Endothelial cell of umbilical vein (primary cell): ENCODE measurements around the gene BICD2. TPM values are rescaled to one million over a fixed set of nuclear protein-coding genes. Genes with fewer than 3 reads are reported as not detected.

Experiments used
- BruUV-seq: library from RNA; stranded (reverse); fragments of 400-500 nt; replicated peaks from 2 replicates; lab custom pipeline; 2021; lab: Mats Ljungman, UMichigan
- CTCF ChIA-PET: fragments of 300-600, 350-600 bp; sonication (Branson Sonifier 250); formaldehyde crosslinking; loops from one replicate; lab custom pipeline; 2021; ENCODE audit warnings: antibody characterized with exemption, inconsistent platforms; lab: Charles Lee
- POLR2A ChIA-PET: fragments of 300-600, 350-600 bp; sonication (Branson Sonifier 250); formaldehyde crosslinking; loops from one replicate; lab custom pipeline; 2021; ENCODE audit warnings: antibody characterized with exemption, inconsistent platforms; lab: Charles Lee
- DNase-seq: peaks from one replicate; pipeline ENCODE4 v3.0.0-alpha.2; 2011; ENCODE audit warnings: low read depth, low spot score
- FAIRE-seq: peaks from 2 replicates; lab custom pipeline; 2011; peaks lifted over from hg19 to GRCh38; lab: Jason Lieb, UNC
- H2AFZ ChIP-seq: 2 replicates; pipeline ENCODE4 v1.6.0; 2012; ENCODE audit warnings: low read depth, low read length, control low read depth, inconsistent platforms
- H3K27ac ChIP-seq: 2 replicates; pipeline ENCODE4 v1.5.1; 2011; ENCODE audit warnings: low read depth, mild to moderate bottlenecking, control low read depth, low read length, moderate library complexity; ENCODE audit not compliant: insufficient read depth
- H3K27me3 ChIP-seq, 2 experiments: 2 replicates each; pipeline versions ENCODE4 v1.6.0 to v1.6.1; 2011; ENCODE audit warnings: low read length in 2 of 2, mixed read lengths in 1 of 2; ENCODE audit not compliant: control insufficient read depth in 2 of 2, insufficient read depth in 2 of 2
- H3K36me3 ChIP-seq, 2 experiments: 2 replicates in 1 of 2; 3 replicates in 1 of 2; pipeline ENCODE4 v1.5.1; 2011; ENCODE audit warnings: low read length in 2 of 2, mild to moderate bottlenecking in 1 of 2, moderate library complexity in 1 of 2; ENCODE audit not compliant: control insufficient read depth in 2 of 2, insufficient read depth in 2 of 2; ENCODE audit errors: extremely low read depth in 1 of 2
- H3K4me1 ChIP-seq: 3 replicates; pipeline ENCODE4 v1.5.1; 2011; ENCODE audit warnings: mild to moderate bottlenecking, low read length; ENCODE audit not compliant: control insufficient read depth, insufficient read depth; ENCODE audit errors: extremely low read depth
- H3K4me2 ChIP-seq: 2 replicates; pipeline ENCODE4 v1.6.1; 2011; ENCODE audit warnings: low read length, control low read depth, mixed read lengths; ENCODE audit not compliant: insufficient read depth
- H3K4me3 ChIP-seq, 3 experiments: fragments of 200-600 bp in 1 of 3; sonication (generic), shearing (Covaris generic) in 1 of 3; replicated peaks in 1 of 3; 2 replicates each; pipeline ENCODE4 v1.5.1; 2011 to 2016; ENCODE audit warnings: control low read depth in 3 of 3, low read length in 3 of 3, mild to moderate bottlenecking in 2 of 3, inconsistent platforms in 1 of 3, low read depth in 1 of 3, moderate library complexity in 1 of 3; ENCODE audit not compliant: insufficient read depth in 1 of 3
- H3K79me2 ChIP-seq: 2 replicates; pipeline ENCODE4 v1.6.0; 2012; ENCODE audit warnings: low read length, inconsistent platforms; ENCODE audit not compliant: control insufficient read depth, insufficient read depth
- H3K9ac ChIP-seq: replicated peaks from 2 replicates; pipeline ENCODE3; 2011; ENCODE audit warnings: low read length, control low read depth; ENCODE audit not compliant: insufficient read depth; ENCODE audit errors: extremely low read depth
- H3K9me1 ChIP-seq: replicated peaks from 3 replicates; pipeline ENCODE4 v1.6.0; 2011; ENCODE audit warnings: mild to moderate bottlenecking, low read length; ENCODE audit not compliant: control insufficient read depth, insufficient read depth; ENCODE audit errors: extremely low read depth
- H3K9me3 ChIP-seq: replicated peaks from 2 replicates; pipeline ENCODE4 v1.5.1; 2012; ENCODE audit warnings: low read length, inconsistent platforms; ENCODE audit not compliant: control insufficient read depth, insufficient read depth
- H4K20me1 ChIP-seq: replicated peaks from 2 replicates; pipeline ENCODE3; 2011; ENCODE audit warnings: mild to moderate bottlenecking, low read length; ENCODE audit not compliant: control insufficient read depth, insufficient read depth; ENCODE audit errors: extremely low read depth
- EZH2 ChIP-seq: IDR thresholded peaks from 2 replicates; pipeline ENCODE4 v1.6.1; 2012; ENCODE audit warnings: borderline replicate concordance, low read depth, mild to moderate bottlenecking, moderate library complexity, low read length, inconsistent platforms; ENCODE audit not compliant: severe bottlenecking
- FOS ChIP-seq: IDR thresholded peaks from 2 replicates; pipeline ENCODE4 v1.6.1; 2011; ENCODE audit warnings: mild to moderate bottlenecking, low read length, moderate library complexity, borderline replicate concordance; ENCODE audit not compliant: insufficient read depth
- GATA2 ChIP-seq: IDR thresholded peaks from 2 replicates; pipeline ENCODE4 v1.7.0; 2011; ENCODE audit warnings: low read depth, mild to moderate bottlenecking, moderate library complexity, mixed read lengths, low read length; ENCODE audit not compliant: insufficient read length, insufficient read depth
- JUN ChIP-seq: IDR thresholded peaks from 2 replicates; pipeline ENCODE4 v1.6.1; 2011; ENCODE audit warnings: borderline replicate concordance, low read depth; ENCODE audit not compliant: insufficient read length, insufficient read depth
- MYC ChIP-seq: IDR thresholded peaks from one replicate; pipeline ENCODE4 v1.6.1; 2011; ENCODE audit warnings: mild to moderate bottlenecking, low read depth, low read length
- POLR2A ChIP-seq: IDR thresholded peaks from 2 replicates; pipeline ENCODE4 v1.6.1; 2012; ENCODE audit warnings: low read depth, mild to moderate bottlenecking, control low read depth, low read length
- POLR2AphosphoS5 ChIP-seq: IDR thresholded peaks from 2 replicates; pipeline ENCODE4 v1.6.1; 2012; ENCODE audit warnings: low read depth, mild to moderate bottlenecking, control low read depth, low read length, moderate library complexity; ENCODE audit not compliant: insufficient read depth
- dilution Hi-C: fragments of 300-500 bp; cut with MboI; formaldehyde crosslinking; loops from one replicate; pipeline ENCODE4 v1.15.0; 2019; ENCODE audit warnings: low sequenced_read_pairs; ENCODE audit not compliant: extremely low pct_ligation_motif_present
- intact Hi-C: fragments of 100-400 bp; cut with micrococcal nuclease; formaldehyde crosslinking; loops from one replicate; pipeline ENCODE4 v1.10.0; 2022
- polyA plus RNA-seq, 4 experiments: library from polyadenylated mRNA; depleted of rRNA in 3 of 4; stranded (reverse) in 3 of 4; unstranded in 1 of 4; fragments of >200 nt; gene quantifications; 2 replicates each; pipeline versions ENCODE4 v1.2.1 to v1.2.3, GENCODE V29; 2011 to 2012; ENCODE audit warnings: missing spikeins in 1 of 4
- total RNA-seq: library from RNA; stranded (reverse); gene quantifications from 2 replicates; pipeline ENCODE4 v1.2.3, GENCODE V29; 2021
- TF ChIP-seq, protein P1 (sequence below): IDR thresholded peaks from 2 replicates; pipeline ENCODE4 v1.6.1; 2011; ENCODE audit not compliant: insufficient read depth, insufficient read length
- TF ChIP-seq, protein P2 (sequence below), 2 donors: IDR thresholded peaks; 1 replicate in 1 of 2; 2 replicates in 1 of 2; pipeline ENCODE4 v1.5.1; 2011; ENCODE audit warnings: low read length in 2 of 2, mild to moderate bottlenecking in 2 of 2, moderate library complexity in 2 of 2, control low read depth in 1 of 2, inconsistent platforms in 1 of 2, low read depth in 1 of 2; ENCODE audit not compliant: insufficient read depth in 1 of 2; ENCODE audit errors: extremely low read depth in 1 of 2

The BICD2 gene
- total and polyA plus RNA-seq, 2 donors (not counting 3 experiments of a cell fraction or from before 2014, with no cell fraction given): 14.3 to 39.3 TPM

DNA sequence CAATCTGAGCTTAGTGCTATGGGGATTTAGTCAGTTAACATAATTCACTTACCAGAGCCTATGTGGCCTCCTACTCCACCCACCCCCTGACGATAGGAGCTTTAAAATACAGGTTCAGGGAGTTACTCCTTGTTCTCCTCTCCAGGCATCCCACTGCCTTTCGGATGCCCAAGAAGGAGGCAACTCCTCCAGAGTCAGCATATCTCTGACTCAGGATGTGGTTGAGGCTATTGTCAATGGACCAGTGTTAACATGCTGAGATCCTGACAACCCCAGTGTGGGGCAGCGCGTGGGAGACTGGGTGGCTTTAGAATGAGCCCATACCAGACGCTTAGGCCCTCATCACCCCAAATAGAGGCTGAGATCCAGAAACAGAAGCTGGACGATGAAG, 27.4 kb downstream of the BICD2 start:
- dilution Hi-C loops (no loop called here), intact Hi-C loops (no loop called here)
- Histone ChIP-seq H3K27ac (no peak overlapping the region), H3K4me2 (no peak overlapping the region), H3K9me3 (no peaks in the 10 kb centered on the region), H3K9me1 (no peaks in the 10 kb centered on the region), H3K9ac (no peak overlapping the region), H3K27me3 (no peaks in the 10 kb centered on the region), H2AFZ (no peak overlapping the region), H3K4me3 (no peak overlapping the region), H3K36me3 (no peaks in the 10 kb centered on the region), H4K20me1 (no peaks in the 10 kb centered on the region), H3K79me2 (peaks cover 85% of the 10 kb centered on the region), H3K4me1 (peaks cover 29% of the 10 kb centered on the region)
- BruUV-seq: no TSS peak
- DNase-seq: no peak
- no peak for FAIRE-seq
- ChIA-PET POLR2A (no interaction called here), CTCF (interaction anchor here (1.1 to 1.9 kb wide), 3 partner anchors 10 to 54 kb away, joined by 5 to 6 read pairs (median 5); no protein-coding TSS in a partner anchor)
- TF ChIP-seq EZH2 (no peak), JUN (no peak), POLR2AphosphoS5 (no peak), POLR2A (no peak), MYC (no peak), GATA2 (no peak), FOS (no peak)
- TF ChIP-seq, protein P1, sequence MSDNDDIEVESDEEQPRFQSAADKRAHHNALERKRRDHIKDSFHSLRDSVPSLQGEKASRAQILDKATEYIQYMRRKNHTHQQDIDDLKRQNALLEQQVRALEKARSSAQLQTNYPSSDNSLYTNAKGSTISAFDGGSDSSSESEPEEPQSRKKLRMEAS: no peak
- TF ChIP-seq, protein P2, sequence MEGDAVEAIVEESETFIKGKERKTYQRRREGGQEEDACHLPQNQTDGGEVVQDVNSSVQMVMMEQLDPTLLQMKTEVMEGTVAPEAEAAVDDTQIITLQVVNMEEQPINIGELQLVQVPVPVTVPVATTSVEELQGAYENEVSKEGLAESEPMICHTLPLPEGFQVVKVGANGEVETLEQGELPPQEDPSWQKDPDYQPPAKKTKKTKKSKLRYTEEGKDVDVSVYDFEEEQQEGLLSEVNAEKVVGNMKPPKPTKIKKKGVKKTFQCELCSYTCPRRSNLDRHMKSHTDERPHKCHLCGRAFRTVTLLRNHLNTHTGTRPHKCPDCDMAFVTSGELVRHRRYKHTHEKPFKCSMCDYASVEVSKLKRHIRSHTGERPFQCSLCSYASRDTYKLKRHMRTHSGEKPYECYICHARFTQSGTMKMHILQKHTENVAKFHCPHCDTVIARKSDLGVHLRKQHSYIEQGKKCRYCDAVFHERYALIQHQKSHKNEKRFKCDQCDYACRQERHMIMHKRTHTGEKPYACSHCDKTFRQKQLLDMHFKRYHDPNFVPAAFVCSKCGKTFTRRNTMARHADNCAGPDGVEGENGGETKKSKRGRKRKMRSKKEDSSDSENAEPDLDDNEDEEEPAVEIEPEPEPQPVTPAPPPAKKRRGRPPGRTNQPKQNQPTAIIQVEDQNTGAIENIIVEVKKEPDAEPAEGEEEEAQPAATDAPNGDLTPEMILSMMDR (IDR thresholded peaks at IDR 0.05; ENCODE audit: extremely low read depth in 1 of 2, insufficient read depth in 1 of 2, low read depth in 1 of 2, low read length in 2 of 2): no peak
